BE2C (cell line): ENCODE results near the gene VSTM4.

Source experiments
- DNase-seq: peaks from one replicate; pipeline ENCODE4 v3.0.0-alpha.2; 2020
- H3K27me3 ChIP-seq: fragments of 250-450 bp; sonication (Bioruptor Pico); 2 replicates; pipeline ENCODE4 v1.5.1; 2020; ENCODE audit warnings: mild to moderate bottlenecking
- H3K36me3 ChIP-seq: fragments of 250-450 bp; sonication (Bioruptor Pico); 2 replicates; pipeline ENCODE4 v1.5.1; 2020; ENCODE audit warnings: mild to moderate bottlenecking
- H3K4me1 ChIP-seq: fragments of 250-450 bp; sonication (Bioruptor Pico); 2 replicates; pipeline ENCODE4 v1.5.1; 2020
- H3K4me3 ChIP-seq: 2 replicates; pipeline ENCODE4 v1.5.1; 2011; ENCODE audit warnings: low read depth, low read length
- H3K9me3 ChIP-seq: fragments of 250-450 bp; sonication (Bioruptor Pico); 2 replicates; pipeline ENCODE4 v1.5.1; 2020
- TF ChIP-seq, protein P1 (sequence below): IDR thresholded peaks from 2 replicates; pipeline ENCODE4 v1.5.1; 2012; ENCODE audit warnings: mild to moderate bottlenecking, low read depth, low read length

Gene VSTM4

DNA sequence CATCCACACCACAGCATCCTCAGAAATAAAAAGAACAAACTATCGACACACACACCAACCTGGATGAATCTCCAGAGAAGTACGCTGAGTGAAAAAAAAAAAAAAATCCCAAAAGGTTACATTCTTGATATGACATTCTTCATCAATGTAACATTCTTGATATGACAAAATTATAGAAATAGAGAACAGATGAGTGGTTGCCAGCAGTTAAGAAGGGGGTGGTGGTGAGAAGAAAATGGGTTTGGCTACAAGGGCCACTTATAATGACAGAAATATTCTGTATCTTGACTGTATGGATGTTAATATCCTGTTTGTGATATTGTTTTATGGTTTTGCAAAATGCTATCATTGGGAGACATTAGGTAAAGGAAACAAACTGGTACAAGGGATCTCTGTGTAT, 36.9 kb downstream of the VSTM4 start:
- no peaks in the 10 kb centered on the region for H3K4me1 ChIP-seq
- TF ChIP-seq, protein P1, sequence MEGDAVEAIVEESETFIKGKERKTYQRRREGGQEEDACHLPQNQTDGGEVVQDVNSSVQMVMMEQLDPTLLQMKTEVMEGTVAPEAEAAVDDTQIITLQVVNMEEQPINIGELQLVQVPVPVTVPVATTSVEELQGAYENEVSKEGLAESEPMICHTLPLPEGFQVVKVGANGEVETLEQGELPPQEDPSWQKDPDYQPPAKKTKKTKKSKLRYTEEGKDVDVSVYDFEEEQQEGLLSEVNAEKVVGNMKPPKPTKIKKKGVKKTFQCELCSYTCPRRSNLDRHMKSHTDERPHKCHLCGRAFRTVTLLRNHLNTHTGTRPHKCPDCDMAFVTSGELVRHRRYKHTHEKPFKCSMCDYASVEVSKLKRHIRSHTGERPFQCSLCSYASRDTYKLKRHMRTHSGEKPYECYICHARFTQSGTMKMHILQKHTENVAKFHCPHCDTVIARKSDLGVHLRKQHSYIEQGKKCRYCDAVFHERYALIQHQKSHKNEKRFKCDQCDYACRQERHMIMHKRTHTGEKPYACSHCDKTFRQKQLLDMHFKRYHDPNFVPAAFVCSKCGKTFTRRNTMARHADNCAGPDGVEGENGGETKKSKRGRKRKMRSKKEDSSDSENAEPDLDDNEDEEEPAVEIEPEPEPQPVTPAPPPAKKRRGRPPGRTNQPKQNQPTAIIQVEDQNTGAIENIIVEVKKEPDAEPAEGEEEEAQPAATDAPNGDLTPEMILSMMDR, result no peak
- DNase-seq, result no peak
- no peaks in the 10 kb centered on the region for H3K9me3 ChIP-seq
- no peaks in the 10 kb centered on the region for H3K36me3 ChIP-seq
- no peaks in the 10 kb centered on the region for H3K27me3 ChIP-seq
- no peak overlapping the region for H3K4me3 ChIP-seq

- TF ChIP-seq, protein P1, result no peak
- H3K27me3 ChIP-seq, result no peaks in the 10 kb centered on the region
- H3K9me3 ChIP-seq, result no peaks in the 10 kb centered on the region
- H3K36me3 ChIP-seq, result no peaks in the 10 kb centered on the region
- no peak overlapping the region for H3K4me3 ChIP-seq
- H3K4me1 ChIP-seq, result no peaks in the 10 kb centered on the region
- DNase-seq, result no peak
Measured at GRCh38 chr10:49076741-49077521, 38.4 kb downstream of the VSTM4 start.

DNA sequence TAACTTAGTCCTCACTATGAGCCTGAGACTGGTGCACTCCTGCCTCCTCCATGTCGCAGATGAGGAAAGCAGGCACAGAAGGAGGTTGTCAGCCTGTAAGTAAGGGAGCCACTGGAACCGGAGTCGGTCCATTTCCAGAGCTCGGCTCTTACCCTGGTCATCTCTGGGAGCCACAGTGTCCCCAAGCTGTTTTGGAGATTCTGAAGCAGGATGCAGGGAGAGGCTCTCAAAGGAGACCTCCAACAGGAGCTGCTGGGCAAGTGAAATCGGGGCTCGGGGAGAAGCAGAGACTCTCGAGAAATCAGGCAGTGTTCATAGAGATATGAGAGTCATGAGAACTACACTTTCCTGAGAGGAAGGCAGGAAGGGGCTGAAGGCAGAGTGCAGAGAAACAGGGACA, 39.0 kb downstream of the VSTM4 start:
- no peaks in the 10 kb centered on the region for H3K4me1 ChIP-seq
- DNase-seq, result no peak
- H3K36me3 ChIP-seq, result no peaks in the 10 kb centered on the region
- no peak overlapping the region for H3K4me3 ChIP-seq
- no peaks in the 10 kb centered on the region for H3K9me3 ChIP-seq
- no peaks in the 10 kb centered on the region for H3K27me3 ChIP-seq
- TF ChIP-seq, protein P1, result no peak

GRCh38 chr10:49075743-49076142, 39.6 kb downstream of the VSTM4 start:
- no peak overlapping the region for H3K4me3 ChIP-seq

DNA sequence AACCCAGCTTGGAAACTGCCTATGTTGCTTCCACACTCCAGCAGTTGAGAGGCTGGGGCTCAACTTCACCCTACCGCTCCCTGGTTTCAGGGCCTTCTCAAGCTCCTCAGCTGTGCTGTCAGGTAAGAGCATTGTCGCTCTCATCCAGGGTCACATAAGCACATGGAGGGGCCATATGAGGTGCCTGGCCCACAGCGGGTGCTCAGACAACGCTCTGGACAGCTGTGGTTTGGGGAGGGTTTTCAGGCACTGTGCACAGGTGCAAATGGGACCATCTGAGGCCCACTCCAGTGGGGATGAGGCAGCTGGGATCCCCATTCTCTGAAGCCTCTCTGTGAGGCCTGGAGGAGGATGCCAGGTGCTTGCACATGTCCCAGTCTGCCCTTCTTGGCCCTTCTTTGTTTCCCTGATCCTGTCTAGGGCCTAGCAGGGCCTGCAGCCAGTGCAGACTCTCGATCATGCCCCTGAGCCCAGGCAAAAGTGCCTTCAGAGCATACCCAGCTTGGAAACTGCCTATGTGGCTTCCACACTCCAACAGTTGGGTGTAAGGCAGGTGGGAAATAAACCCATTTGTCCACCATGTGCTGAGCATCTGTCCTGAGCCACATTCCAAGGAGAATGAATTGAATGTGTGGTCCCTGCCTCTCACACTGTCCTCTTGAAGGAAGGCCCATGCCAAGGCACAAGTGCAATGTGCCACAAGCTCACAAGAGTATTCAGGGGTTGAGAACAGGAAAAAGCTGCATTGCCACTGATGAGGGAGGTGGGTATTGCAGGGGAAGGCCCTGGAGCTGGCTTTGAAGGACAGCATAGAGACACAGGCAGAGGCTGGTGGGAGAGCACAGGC, 40.3 kb downstream of the VSTM4 start:
- H3K4me3 ChIP-seq, result no peak overlapping the region
- no peaks in the 10 kb centered on the region for H3K36me3 ChIP-seq
- no peaks in the 10 kb centered on the region for H3K9me3 ChIP-seq
- TF ChIP-seq, protein P1, result no peak
- H3K4me1 ChIP-seq, result no peaks in the 10 kb centered on the region
- no peaks in the 10 kb centered on the region for H3K27me3 ChIP-seq
- DNase-seq, result no peak

More at GRCh38 chr10:49075743-49076142, 39.6 kb downstream of the VSTM4 start:
- TF ChIP-seq, protein P1, result no peak
- Histone ChIP-seq H3K4me1 (no peaks in the 10 kb centered on the region), H3K27me3 (no peaks in the 10 kb centered on the region), H3K36me3 (no peaks in the 10 kb centered on the region), H3K9me3 (no peaks in the 10 kb centered on the region)
- DNase-seq, result no peak
